VCaP (cell line): Measurements from ENCODE around the gene MB21D2.

Experiments
- H3K27ac ChIP-seq: fragments of 450-650 bp; 2 replicates; pipeline ENCODE4 v1.5.1; 2017
- TF ChIP-seq, protein P1 (sequence below): fragments of 450-650 bp; conservative IDR thresholded peaks from 2 replicates; pipeline ENCODE4 v1.5.1; 2017; ENCODE audit warnings: mild to moderate bottlenecking, moderate library complexity

The MB21D2 gene

DNA sequence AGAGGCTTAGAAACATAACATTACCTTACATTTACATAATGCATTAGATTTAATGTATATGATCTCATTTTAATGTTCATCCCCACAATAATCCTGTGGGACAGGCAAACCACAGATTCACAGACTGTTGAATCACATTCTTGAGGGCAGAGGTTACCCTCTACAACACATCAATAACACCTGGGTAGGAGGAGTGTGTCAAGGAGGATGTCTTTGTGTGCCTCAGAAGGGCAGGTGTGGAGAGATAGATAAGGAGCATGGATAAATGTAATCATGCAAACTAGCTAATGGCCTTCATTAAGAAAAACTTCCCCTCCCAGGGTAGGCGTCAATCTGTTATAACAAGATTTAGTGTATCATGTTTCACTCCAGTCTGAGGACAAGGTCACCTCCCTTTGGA, 12.9 kb upstream of the MB21D2 start:
- TF ChIP-seq, protein P1, sequence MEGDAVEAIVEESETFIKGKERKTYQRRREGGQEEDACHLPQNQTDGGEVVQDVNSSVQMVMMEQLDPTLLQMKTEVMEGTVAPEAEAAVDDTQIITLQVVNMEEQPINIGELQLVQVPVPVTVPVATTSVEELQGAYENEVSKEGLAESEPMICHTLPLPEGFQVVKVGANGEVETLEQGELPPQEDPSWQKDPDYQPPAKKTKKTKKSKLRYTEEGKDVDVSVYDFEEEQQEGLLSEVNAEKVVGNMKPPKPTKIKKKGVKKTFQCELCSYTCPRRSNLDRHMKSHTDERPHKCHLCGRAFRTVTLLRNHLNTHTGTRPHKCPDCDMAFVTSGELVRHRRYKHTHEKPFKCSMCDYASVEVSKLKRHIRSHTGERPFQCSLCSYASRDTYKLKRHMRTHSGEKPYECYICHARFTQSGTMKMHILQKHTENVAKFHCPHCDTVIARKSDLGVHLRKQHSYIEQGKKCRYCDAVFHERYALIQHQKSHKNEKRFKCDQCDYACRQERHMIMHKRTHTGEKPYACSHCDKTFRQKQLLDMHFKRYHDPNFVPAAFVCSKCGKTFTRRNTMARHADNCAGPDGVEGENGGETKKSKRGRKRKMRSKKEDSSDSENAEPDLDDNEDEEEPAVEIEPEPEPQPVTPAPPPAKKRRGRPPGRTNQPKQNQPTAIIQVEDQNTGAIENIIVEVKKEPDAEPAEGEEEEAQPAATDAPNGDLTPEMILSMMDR = no peak
- H3K27ac ChIP-seq = no peak overlapping the region

DNA sequence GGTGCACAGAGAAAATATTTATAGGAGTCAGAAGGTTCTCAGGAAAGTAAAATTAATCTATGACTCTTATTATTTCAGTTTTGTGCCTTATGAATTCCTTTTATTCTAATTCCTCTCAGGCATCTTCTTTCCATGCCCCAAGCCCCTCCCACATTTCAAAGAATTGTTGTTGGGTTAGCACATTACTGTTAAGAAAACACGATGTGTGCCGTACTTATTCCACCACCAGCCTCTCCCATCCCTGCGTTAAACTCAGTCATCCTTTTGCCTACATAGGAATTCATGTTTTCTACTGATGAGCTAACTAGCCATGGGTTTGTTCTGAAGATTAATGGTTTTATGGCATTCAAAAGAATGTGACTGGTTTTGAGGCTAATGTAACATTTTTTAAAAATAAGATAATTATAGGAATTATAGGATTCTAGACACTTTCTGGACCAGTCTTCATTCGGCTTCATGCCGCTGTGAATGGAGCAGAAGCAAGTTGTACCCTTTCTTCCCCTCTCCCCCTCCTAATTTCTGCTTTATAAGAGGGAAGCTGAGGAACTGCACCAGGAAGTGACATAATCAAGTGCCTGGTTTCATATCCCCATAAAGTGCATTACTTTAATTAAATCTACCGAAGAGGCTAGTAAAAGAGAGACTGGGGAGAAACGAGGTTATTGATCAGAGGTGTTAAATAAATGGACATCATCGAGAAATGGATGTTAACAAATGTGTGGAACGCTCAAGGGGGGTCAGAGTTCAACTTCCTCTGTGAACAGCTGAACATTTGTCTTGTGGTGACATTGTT, 12.3 kb upstream of the MB21D2 start:
- no peak overlapping the region for H3K27ac ChIP-seq
- TF ChIP-seq, protein P1 = no peak

DNA sequence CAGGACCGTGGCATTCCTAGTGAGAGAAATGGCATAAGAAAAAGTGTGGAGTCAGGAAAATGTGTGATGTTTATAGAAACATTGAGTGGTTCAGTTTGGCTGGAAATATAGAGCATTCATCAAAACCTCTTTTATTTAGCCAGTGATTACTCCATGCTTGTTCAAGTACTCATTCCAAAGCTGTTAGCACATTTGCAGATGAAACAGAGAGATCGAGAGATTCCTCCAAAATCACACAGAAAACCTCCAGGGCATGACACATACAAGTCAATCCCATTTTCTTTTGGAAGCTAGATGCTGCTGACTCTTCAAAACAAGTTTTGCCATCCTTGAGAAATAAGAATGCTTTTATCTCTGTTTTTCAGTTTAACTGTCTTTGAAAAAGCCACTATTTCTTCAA, 11.5 kb upstream of the MB21D2 start:
- TF ChIP-seq, protein P1 = no peak
- no peak overlapping the region for H3K27ac ChIP-seq

DNA sequence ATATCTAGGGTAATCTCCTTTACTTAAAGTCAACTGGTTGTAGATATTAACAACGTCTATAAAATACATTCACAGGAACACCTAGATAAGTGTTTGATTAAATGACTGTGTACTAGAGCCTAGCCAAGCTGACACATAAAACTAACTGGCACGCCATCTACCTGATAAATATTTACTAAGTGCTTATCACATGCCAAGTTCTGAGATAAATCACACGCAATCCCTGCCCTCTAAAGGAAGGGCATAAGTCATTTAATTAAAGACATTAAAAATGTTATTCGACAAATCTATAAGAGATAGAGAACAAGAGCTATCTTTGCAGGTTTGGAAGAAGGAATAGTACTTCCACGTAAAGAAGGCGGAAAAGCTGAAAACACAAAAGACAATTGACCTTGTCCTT, 11.1 kb upstream of the MB21D2 start:
- no peak overlapping the region for H3K27ac ChIP-seq
- TF ChIP-seq, protein P1 = no peak

DNA sequence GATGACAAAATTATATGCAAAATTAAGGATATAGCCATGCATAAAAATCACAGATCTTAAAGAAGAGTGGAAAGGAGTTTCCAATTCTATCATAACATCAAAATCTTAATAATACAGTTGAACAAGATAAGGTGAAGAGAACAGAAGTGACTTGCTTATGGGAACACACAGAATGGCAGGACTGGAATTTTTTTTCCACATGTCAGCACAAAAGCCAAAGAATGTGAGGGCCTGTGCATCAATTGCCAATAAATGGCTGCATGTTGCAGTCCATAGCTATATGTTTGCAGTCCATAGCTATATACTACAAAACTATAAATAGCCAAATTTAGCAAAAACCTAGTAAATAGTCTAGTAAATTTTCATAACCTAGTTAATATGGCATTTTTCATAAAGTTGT, 10.4 kb upstream of the MB21D2 start:
- H3K27ac ChIP-seq = no peak overlapping the region
- TF ChIP-seq, protein P1 = no peak

DNA sequence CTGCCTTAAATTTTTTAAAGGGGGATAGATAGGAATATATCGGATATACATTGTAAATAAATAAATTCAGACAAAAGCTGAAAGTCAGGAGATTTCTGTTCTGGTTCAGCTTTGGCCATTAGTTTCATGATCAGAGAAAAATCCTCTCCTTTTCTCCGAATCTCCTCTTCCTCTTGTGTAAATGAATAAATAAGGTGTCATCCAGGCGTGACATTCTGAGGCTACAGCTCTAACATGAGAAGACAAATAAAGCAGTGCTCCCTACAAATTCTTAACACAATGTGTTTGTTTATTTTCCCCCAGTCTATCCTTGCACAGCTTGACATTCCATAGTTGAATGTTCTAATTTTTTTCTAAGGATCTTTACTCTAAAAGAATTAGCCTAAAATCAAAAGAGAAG, 9.4 kb upstream of the MB21D2 start:
- no peak overlapping the region for H3K27ac ChIP-seq
- TF ChIP-seq, protein P1 = no peak

DNA sequence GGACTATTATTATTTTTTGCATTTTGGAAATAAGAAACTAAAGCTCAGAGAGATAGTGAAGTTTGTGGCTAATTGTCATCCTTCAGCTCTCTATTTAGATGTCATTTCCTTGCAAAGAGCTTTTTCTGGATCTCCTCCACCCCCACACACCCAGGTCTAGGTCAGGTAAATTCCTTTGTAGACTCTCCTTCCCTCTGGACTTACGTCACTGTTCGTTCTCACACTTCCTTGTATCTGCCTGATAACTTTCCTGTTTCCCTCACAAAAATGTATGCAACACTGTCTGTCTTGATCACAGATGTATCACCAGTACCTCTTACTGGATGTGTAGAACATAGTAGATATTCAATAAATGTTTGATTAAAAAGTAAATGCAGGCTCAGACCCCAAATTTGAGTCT, 6.1 kb upstream of the MB21D2 start:
- TF ChIP-seq, protein P1 = no peak
- no peak overlapping the region for H3K27ac ChIP-seq
